Activated CD4-positive, alpha-beta T cell treated with anti-CD3 and anti-CD28 coated beads, Interleukin-2, amount 10 ng/mL, durations not matched to agents 7 days and 5 days (primary cell): ENCODE results near the gene PIP4K2C. TPM values are rescaled to one million over a fixed set of nuclear protein-coding genes. Genes with fewer than 3 reads are reported as not detected.
A peak's percentile ranks its signal among the peaks of the same experiment; 100 is the strongest.
"Not testable (repeated sequence)": the region's sequence is repeated elsewhere in the genome, so short reads cannot be mapped to it uniquely, and the experiment has no call there.

Experiments used
- CTCF ChIA-PET: fragments of 350-600 bp; sonication (Branson Sonifier 250); formaldehyde crosslinking; loops from one replicate; lab custom pipeline; 2021; ENCODE audit warnings: antibody characterized with exemption; lab: Charles Lee
- POLR2A ChIA-PET: fragments of 350-600 bp; sonication (Branson Sonifier 250); formaldehyde crosslinking; loops from one replicate; lab custom pipeline; 2021; ENCODE audit warnings: antibody characterized with exemption; lab: Charles Lee
- DNase-seq: peaks from one replicate; pipeline ENCODE4 v3.0.0-alpha.2; 2020
- H3K27ac Mint-ChIP-seq: one replicate; pipeline ENCODE4 v1.8.0; 2021; ENCODE audit warnings: mild to moderate bottlenecking, moderate library complexity, mixed read lengths
- H3K27me3 Mint-ChIP-seq: one replicate; pipeline ENCODE4 v1.8.0; 2021; ENCODE audit warnings: mixed read lengths
- H3K36me3 Mint-ChIP-seq: one replicate; pipeline ENCODE4 v1.8.0; 2021; ENCODE audit warnings: low read depth, mixed read lengths
- H3K4me1 Mint-ChIP-seq: one replicate; pipeline ENCODE4 v1.8.0; 2021; ENCODE audit warnings: mixed read lengths
- H3K4me3 Mint-ChIP-seq: one replicate; pipeline ENCODE4 v1.8.0; 2021; ENCODE audit warnings: mild to moderate bottlenecking, moderate library complexity, mixed read lengths
- H3K9me3 Mint-ChIP-seq: one replicate; pipeline ENCODE4 v1.8.0; 2021; ENCODE audit warnings: mixed read lengths
- total RNA-seq, 2 experiments: library from RNA; stranded (reverse); gene quantifications; one replicate each; pipeline ENCODE4 v1.2.3, GENCODE V29; 2021

PIP4K2C gene
- total RNA-seq, 2 experiments from 2014 or later = 17.9 to 20.4 TPM

- POLR2A ChIA-PET = interaction anchor here (0.5 kb wide), 1 partner anchor 128 kb away, joined by 3 read pairs; no protein-coding TSS in a partner anchor
- no peak overlapping the region for H3K27ac Mint-ChIP-seq
- no peaks in the 10 kb centered on the region for H3K9me3 Mint-ChIP-seq
- H3K4me3 Mint-ChIP-seq = no peak overlapping the region
- CTCF ChIA-PET = interaction anchor here (0.6 to 1.8 kb wide), 6 partner anchors 10 to 171 kb away, joined by 3 to 7 read pairs (median 4); partner anchors contain the start of gene OS9
- H3K4me1 Mint-ChIP-seq = peaks cover 18% of the 10 kb centered on the region
- DNase-seq = no peak
- peaks cover 77% of the 10 kb centered on the region for H3K27me3 Mint-ChIP-seq
- H3K36me3 Mint-ChIP-seq = no peaks in the 10 kb centered on the region
Measured at GRCh38 chr12:57629897-57630471, 39.0 kb downstream of the PIP4K2C start.

DNA sequence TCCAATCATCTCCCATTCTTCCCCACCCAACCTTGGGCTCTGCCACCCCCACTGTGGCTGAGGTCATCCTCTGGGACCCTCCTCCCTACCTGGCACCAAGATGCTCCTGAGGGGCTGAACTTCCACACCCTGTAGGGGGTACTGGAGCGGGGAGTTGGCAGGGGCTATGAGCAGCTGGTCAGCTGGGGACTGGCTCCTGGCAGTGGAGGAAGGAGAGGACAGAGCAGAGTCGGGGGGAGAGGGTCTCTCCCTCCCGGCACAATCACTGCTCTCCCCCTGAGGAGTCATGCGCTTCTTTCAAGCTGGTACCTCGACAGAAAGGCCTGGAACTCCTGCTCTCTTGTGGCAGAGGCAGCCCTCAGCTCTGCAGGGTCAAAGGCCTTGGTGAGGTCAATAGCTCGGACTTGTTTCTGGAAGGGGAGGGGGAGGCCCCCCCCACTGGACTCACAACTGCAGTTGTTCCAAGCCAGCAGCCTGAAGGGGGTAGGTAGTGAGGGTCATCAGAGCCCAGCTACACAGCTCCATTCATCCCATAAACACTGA is 40.0 kb downstream of the PIP4K2C start:
- CTCF ChIA-PET = interaction anchor here (0.6 to 2.9 kb wide), 9 partner anchors 9 to 392 kb away, joined by 3 to 16 read pairs (median 4); partner anchors contain the start of gene OS9
- DNase-seq = no peak
- Mint-ChIP-seq H3K27me3 (peaks cover 70% of the 10 kb centered on the region), H3K9me3 (no peaks in the 10 kb centered on the region), H3K4me3 (no peak overlapping the region), H3K4me1 (peaks cover 18% of the 10 kb centered on the region), H3K27ac (no peak overlapping the region), H3K36me3 (no peaks in the 10 kb centered on the region)
- POLR2A ChIA-PET = no interaction called here

- Mint-ChIP-seq H3K4me3 (peak overlapping the region; percentile 16), H3K4me1 (peaks cover 18% of the 10 kb centered on the region), H3K27me3 (peaks cover 64% of the 10 kb centered on the region), H3K36me3 (no peaks in the 10 kb centered on the region), H3K9me3 (no peaks in the 10 kb centered on the region), H3K27ac (no peak overlapping the region)
- ChIA-PET CTCF (interaction anchor here (0.9 to 2.9 kb wide), 6 partner anchors 10 to 392 kb away, joined by 3 to 16 read pairs (median 5); partner anchors contain the start of gene OS9), POLR2A (no interaction called here)
- DNase-seq = no peak
Measured at GRCh38 chr12:57631566-57632072, 40.6 kb downstream of the PIP4K2C start.

DNA sequence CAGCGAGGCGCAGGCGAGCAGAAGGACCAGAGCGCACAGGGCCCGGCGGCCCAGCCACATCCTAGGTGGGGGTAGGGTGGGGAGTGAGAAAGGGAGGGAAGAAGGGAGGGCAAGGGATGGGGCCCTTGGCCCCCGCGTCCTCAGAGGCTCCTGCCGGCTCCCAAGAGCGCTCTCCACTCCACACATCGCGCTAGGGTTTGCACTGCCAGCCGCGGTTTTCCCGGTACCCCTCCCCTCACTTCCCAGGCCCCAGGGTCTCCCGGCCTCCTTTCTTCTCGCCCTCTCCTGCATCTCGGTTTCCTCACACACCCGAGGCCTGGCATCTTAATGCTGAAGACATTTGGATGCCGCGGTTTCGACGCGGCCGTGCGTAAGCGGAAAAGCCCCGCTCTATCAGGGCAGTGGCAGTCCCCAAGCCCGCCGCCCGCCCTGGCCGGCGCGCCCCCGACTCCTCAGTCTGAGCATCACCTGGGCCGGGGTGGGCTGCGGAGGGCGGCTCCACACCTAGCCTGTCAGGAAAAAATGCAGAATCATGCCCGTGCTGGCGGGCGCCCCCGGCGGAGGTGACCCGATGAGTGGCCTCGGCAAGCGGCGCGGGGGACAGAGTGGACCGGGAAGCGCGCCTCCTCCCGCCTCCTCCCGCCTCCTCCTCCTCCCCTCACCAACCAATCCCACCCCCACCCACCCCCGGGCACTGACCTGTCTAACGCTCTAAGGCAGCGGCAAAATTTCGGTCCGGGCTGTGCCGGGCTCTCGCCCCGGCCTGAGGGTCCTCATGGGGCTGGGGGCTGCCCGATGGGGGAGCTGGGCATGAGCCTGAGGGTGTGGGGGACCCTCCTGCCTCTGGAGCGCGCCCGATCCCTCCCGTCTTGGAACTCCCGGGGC is 41.3 kb downstream of the PIP4K2C start:
- Mint-ChIP-seq H3K27me3 (peaks cover 58% of the 10 kb centered on the region), H3K36me3 (no peaks in the 10 kb centered on the region), H3K4me1 (peaks cover 14% of the 10 kb centered on the region), H3K4me3 (peak overlapping the region; percentile 68), H3K9me3 (no peaks in the 10 kb centered on the region), H3K27ac (no peak overlapping the region)
- ChIA-PET POLR2A (no interaction called here), CTCF (interaction anchor here (0.7 to 2.9 kb wide), 14 partner anchors 11 to 176 kb away, joined by 3 to 16 read pairs (median 4); partner anchors contain the start of genes CDK4 and OS9)
- DNase-seq = no peak

- H3K9me3 Mint-ChIP-seq = no peaks in the 10 kb centered on the region
- no peaks in the 10 kb centered on the region for H3K36me3 Mint-ChIP-seq
- no peak within 1 kb of the TSS for H3K27ac Mint-ChIP-seq
- DNase-seq = peak; percentile 64
- H3K4me3 Mint-ChIP-seq = peak within 1 kb of the TSS; percentile 68
- H3K4me1 Mint-ChIP-seq = peaks cover 9% of the 10 kb centered on the region
- CTCF ChIA-PET = interaction anchor here (0.7 to 2.9 kb wide), 14 partner anchors 11 to 177 kb away, joined by 3 to 16 read pairs (median 4); partner anchors contain the start of genes CDK4 and OS9
- H3K27me3 Mint-ChIP-seq = peaks cover 56% of the 10 kb centered on the region
- POLR2A ChIA-PET = no interaction called here
Measured at GRCh38 chr12:57632958-57633840, 42.2 kb downstream of the PIP4K2C start, which contains the start of gene B4GALNT1. Gene B4GALNT1, minus strand, starts transcription at chr12:57633201. Its CDS starts 1,069 bp downstream, at chr12:57632132.

GRCh38 chr12:57636731-57637130 is 45.7 kb downstream of the PIP4K2C start:
- ChIA-PET CTCF (interaction anchor here (0.9 to 1.3 kb wide), 2 partner anchors 10 to 14 kb away, joined by 3 read pairs; no protein-coding TSS in a partner anchor), POLR2A (interaction anchor here (0.6 kb wide), 2 partner anchors 10 to 150 kb away, joined by 4 read pairs; no protein-coding TSS in a partner anchor)
- not testable (repeated sequence) for H3K4me1 Mint-ChIP-seq, H3K4me3 Mint-ChIP-seq, H3K36me3 Mint-ChIP-seq, DNase-seq, H3K9me3 Mint-ChIP-seq, H3K27ac Mint-ChIP-seq
- H3K27me3 Mint-ChIP-seq = peaks cover 37% of the 10 kb centered on the region

- CTCF ChIA-PET = interaction anchor here (1.4 to 1.6 kb wide), 2 partner anchors 10 to 54 kb away, joined by 4 to 5 read pairs; no protein-coding TSS in a partner anchor
- H3K4me1 Mint-ChIP-seq = peaks cover 6% of the 10 kb centered on the region
- DNase-seq = no peak
Measured at GRCh38 chr12:57637364-57637763, 46.4 kb downstream of the PIP4K2C start.

DNA sequence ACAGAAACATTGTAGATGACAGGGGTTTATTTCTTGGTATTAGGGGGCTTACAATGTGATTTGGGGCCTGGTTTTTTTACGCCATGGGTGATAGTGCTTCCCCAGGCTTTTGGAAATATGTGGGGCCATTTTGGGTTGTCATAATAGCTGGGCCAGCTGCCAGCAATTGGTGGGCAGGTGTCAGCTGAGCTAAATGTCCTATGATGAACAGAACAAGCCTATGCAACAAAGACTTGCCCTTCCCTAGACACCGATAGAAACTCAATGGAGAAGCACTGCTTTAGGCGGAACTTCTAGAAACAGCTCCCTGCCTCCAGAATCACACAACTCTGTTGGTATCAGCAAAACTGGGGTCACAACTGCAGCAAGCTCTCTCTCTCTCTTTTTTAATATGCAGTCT is 47.1 kb downstream of the PIP4K2C start:
- POLR2A ChIA-PET = no interaction called here
- H3K36me3 Mint-ChIP-seq = no peaks in the 10 kb centered on the region
- H3K4me1 Mint-ChIP-seq = peaks cover 5% of the 10 kb centered on the region
- no peak for DNase-seq
- H3K9me3 Mint-ChIP-seq = no peaks in the 10 kb centered on the region
- H3K27me3 Mint-ChIP-seq = peaks cover 34% of the 10 kb centered on the region
- CTCF ChIA-PET = interaction anchor here (1.2 to 1.6 kb wide), 3 partner anchors 10 to 103 kb away, joined by 3 to 5 read pairs (median 4); no protein-coding TSS in a partner anchor
- H3K4me3 Mint-ChIP-seq = no peak overlapping the region
- H3K27ac Mint-ChIP-seq = no peak overlapping the region

More at GRCh38 chr12:57637364-57637763, 46.4 kb downstream of the PIP4K2C start:
- H3K27ac Mint-ChIP-seq = no peak overlapping the region
- POLR2A ChIA-PET = interaction anchor here (0.6 kb wide), 1 partner anchor 10 kb away, joined by 4 read pairs; no protein-coding TSS in a partner anchor
- no peaks in the 10 kb centered on the region for H3K36me3 Mint-ChIP-seq
- peaks cover 35% of the 10 kb centered on the region for H3K27me3 Mint-ChIP-seq
- H3K9me3 Mint-ChIP-seq = no peaks in the 10 kb centered on the region
- H3K4me3 Mint-ChIP-seq = no peak overlapping the region

DNA sequence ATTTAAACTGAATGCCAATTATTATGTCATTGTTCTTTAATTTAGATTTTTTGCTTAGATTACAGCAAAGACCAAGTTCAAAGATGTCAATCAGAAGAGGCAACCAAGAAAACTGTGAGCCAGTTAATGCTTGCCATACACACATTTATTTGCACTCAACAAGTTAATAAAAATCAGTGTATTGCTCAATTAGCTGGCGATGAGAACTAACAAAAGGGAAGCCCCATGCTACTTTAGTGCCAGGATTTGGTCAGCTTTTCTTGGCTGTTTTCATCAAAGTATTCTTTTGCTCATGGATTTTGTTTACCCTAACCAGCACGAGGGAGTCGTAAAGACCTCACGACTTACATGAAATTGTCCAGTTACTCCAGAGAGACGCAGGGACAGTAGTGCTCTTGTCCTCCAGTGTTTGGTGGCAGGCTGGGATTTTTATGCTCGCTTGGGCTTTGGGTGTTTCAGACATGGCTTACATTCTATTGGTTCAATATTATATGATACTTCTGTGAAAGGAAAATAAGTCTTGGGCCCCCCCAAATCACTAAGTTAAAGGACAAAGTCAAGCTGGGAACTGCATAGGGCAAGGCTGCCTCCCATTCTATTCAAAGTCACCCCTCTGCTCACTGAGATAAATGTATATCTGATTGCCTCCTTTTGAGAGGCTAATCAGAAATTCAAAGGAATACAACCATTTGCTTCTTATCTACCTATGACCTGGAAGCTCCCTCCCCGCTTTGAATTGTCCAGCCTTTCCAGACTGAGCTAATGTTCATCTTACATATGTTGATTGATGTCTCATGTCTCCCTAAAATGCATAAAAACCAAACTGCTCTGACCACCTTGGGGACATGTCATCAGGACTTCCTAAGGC is 49.4 kb downstream of the PIP4K2C start:
- Mint-ChIP-seq H3K4me1 (no peaks in the 10 kb centered on the region), H3K27me3 (peaks cover 23% of the 10 kb centered on the region), H3K36me3 (no peaks in the 10 kb centered on the region), H3K27ac (no peak overlapping the region), H3K9me3 (no peaks in the 10 kb centered on the region), H3K4me3 (no peak overlapping the region)
- DNase-seq = no peak
- ChIA-PET CTCF (no interaction called here), POLR2A (no interaction called here)

GRCh38 chr12:57641699-57642442 is 50.9 kb downstream of the PIP4K2C start:
- peaks cover 2% of the 10 kb centered on the region for H3K9me3 Mint-ChIP-seq
- H3K27ac Mint-ChIP-seq = no peak overlapping the region
- H3K4me3 Mint-ChIP-seq = no peak overlapping the region
- ChIA-PET POLR2A (no interaction called here), CTCF (interaction anchor here (0.5 to 1.0 kb wide), 4 partner anchors 11 to 317 kb away, joined by 3 to 7 read pairs (median 4); no protein-coding TSS in a partner anchor)
- H3K27me3 Mint-ChIP-seq = peaks cover 20% of the 10 kb centered on the region
- H3K4me1 Mint-ChIP-seq = no peaks in the 10 kb centered on the region
- DNase-seq = no peak
- H3K36me3 Mint-ChIP-seq = no peaks in the 10 kb centered on the region
